ENCODE data around the gene GALR1. TPM values are rescaled to one million over a fixed set of nuclear protein-coding genes. Genes with fewer than 3 reads are reported as not detected.

GALR1 gene
- total RNA-seq = not detected in 2 replicates

GRCh38 chr18:77249569-77250500, at the start of gene GALR1:
TSS of gene GALR1 (plus strand) at chr18:77249848. CDS start at chr18:77250549, 701 bp downstream.
- H3K36me3 Mint-ChIP-seq (ENCODE audit: low read depth) = no peaks in the 10 kb centered on the region
- peak within 1 kb of the TSS; percentile 24 for H3K4me3 Mint-ChIP-seq (ENCODE audit: low read depth)
- H3K27me3 Mint-ChIP-seq (ENCODE audit: low read depth) = peaks cover 59% of the 10 kb centered on the region
- H3K27ac Mint-ChIP-seq = no peak within 1 kb of the TSS
- intact Hi-C loops (cut with micrococcal nuclease) = loop anchor here (10.0 kb wide), 1 partner anchor 1725 kb away; the partner anchor contains the start of gene SALL3
- H3K4me1 Mint-ChIP-seq (ENCODE audit: low read depth) = peaks cover 2% of the 10 kb centered on the region
- DNase-seq (ENCODE audit: low spot score) = no peak
- H3K9me3 Mint-ChIP-seq = peaks cover 8% of the 10 kb centered on the region

- H3K4me3 Mint-ChIP-seq (ENCODE audit: low read depth) = no peak overlapping the region
- H3K9me3 Mint-ChIP-seq = no peaks in the 10 kb centered on the region
- intact Hi-C loops (cut with micrococcal nuclease) = no loop called here
- H3K36me3 Mint-ChIP-seq (ENCODE audit: low read depth) = no peaks in the 10 kb centered on the region
- H3K27me3 Mint-ChIP-seq (ENCODE audit: low read depth) = peaks cover 4% of the 10 kb centered on the region
- H3K27ac Mint-ChIP-seq = no peak overlapping the region
- DNase-seq (ENCODE audit: low spot score) = no peak
- H3K4me1 Mint-ChIP-seq (ENCODE audit: low read depth) = peaks cover 14% of the 10 kb centered on the region
Observed at GRCh38 chr18:77201506-77201905, 48.1 kb upstream of the GALR1 start.

- no peak for DNase-seq (ENCODE audit: low spot score)
- Mint-ChIP-seq H3K9me3 (no peaks in the 10 kb centered on the region), H3K4me1 (ENCODE audit: low read depth) (peaks cover 14% of the 10 kb centered on the region), H3K27ac (no peak overlapping the region), H3K27me3 (ENCODE audit: low read depth) (peaks cover 4% of the 10 kb centered on the region), H3K4me3 (ENCODE audit: low read depth) (no peak overlapping the region), H3K36me3 (ENCODE audit: low read depth) (no peaks in the 10 kb centered on the region)
- intact Hi-C loops (cut with micrococcal nuclease) = no loop called here
Observed at GRCh38 chr18:77202329-77202728, 47.3 kb upstream of the GALR1 start.

GRCh38 chr18:77203071-77203470, 46.6 kb upstream of the GALR1 start:
- H3K27me3 Mint-ChIP-seq (ENCODE audit: low read depth) = peaks cover 4% of the 10 kb centered on the region
- H3K4me1 Mint-ChIP-seq (ENCODE audit: low read depth) = peaks cover 19% of the 10 kb centered on the region
- intact Hi-C loops (cut with micrococcal nuclease) = no loop called here
- H3K36me3 Mint-ChIP-seq (ENCODE audit: low read depth) = no peaks in the 10 kb centered on the region
- no peak overlapping the region for H3K4me3 Mint-ChIP-seq (ENCODE audit: low read depth)
- H3K27ac Mint-ChIP-seq = no peak overlapping the region
- no peak for DNase-seq (ENCODE audit: low spot score)
- H3K9me3 Mint-ChIP-seq = no peaks in the 10 kb centered on the region

GRCh38 chr18:77203851-77204250, 45.8 kb upstream of the GALR1 start:
- Mint-ChIP-seq H3K36me3 (ENCODE audit: low read depth) (no peaks in the 10 kb centered on the region), H3K27me3 (ENCODE audit: low read depth) (peaks cover 4% of the 10 kb centered on the region), H3K4me3 (ENCODE audit: low read depth) (no peak overlapping the region), H3K9me3 (no peaks in the 10 kb centered on the region), H3K27ac (no peak overlapping the region), H3K4me1 (ENCODE audit: low read depth) (peaks cover 25% of the 10 kb centered on the region)
- no peak for DNase-seq (ENCODE audit: low spot score)
- intact Hi-C loops (cut with micrococcal nuclease) = no loop called here

GRCh38 chr18:77205769-77206168, 43.9 kb upstream of the GALR1 start:
- H3K27me3 Mint-ChIP-seq (ENCODE audit: low read depth) = no peaks in the 10 kb centered on the region
- no peak overlapping the region for H3K27ac Mint-ChIP-seq
- H3K4me1 Mint-ChIP-seq (ENCODE audit: low read depth) = peaks cover 29% of the 10 kb centered on the region
- no peak overlapping the region for H3K4me3 Mint-ChIP-seq (ENCODE audit: low read depth)
- DNase-seq (ENCODE audit: low spot score) = no peak
- no peaks in the 10 kb centered on the region for H3K9me3 Mint-ChIP-seq
- intact Hi-C loops (cut with micrococcal nuclease) = loop anchor here (5.0 kb wide), 1 partner anchor 138 kb away; no protein-coding TSS in a partner anchor
- no peaks in the 10 kb centered on the region for H3K36me3 Mint-ChIP-seq (ENCODE audit: low read depth)

GRCh38 chr18:77206676-77207374, 42.8 kb upstream of the GALR1 start:
- Mint-ChIP-seq H3K9me3 (no peaks in the 10 kb centered on the region), H3K4me1 (ENCODE audit: low read depth) (peaks cover 38% of the 10 kb centered on the region), H3K27me3 (ENCODE audit: low read depth) (no peaks in the 10 kb centered on the region), H3K36me3 (ENCODE audit: low read depth) (no peaks in the 10 kb centered on the region), H3K4me3 (ENCODE audit: low read depth) (no peak overlapping the region), H3K27ac (no peak overlapping the region)
- DNase-seq (ENCODE audit: low spot score) = no peak
- intact Hi-C loops (cut with micrococcal nuclease) = loop anchor here (5.0 kb wide), 1 partner anchor 140 kb away; no protein-coding TSS in a partner anchor

- Mint-ChIP-seq H3K4me1 (ENCODE audit: low read depth) (peaks cover 39% of the 10 kb centered on the region), H3K4me3 (ENCODE audit: low read depth) (peak overlapping the region; percentile 39), H3K27me3 (ENCODE audit: low read depth) (no peaks in the 10 kb centered on the region), H3K27ac (peak overlapping the region; percentile 42), H3K9me3 (no peaks in the 10 kb centered on the region), H3K36me3 (ENCODE audit: low read depth) (no peaks in the 10 kb centered on the region)
- intact Hi-C loops (cut with micrococcal nuclease) = loop anchor here (5.0 kb wide), 1 partner anchor 140 kb away; no protein-coding TSS in a partner anchor
- DNase-seq (ENCODE audit: low spot score) = no peak
Observed at GRCh38 chr18:77207540-77207939, 42.1 kb upstream of the GALR1 start.

- H3K27ac Mint-ChIP-seq = peak overlapping the region; percentile 91
- peaks cover 41% of the 10 kb centered on the region for H3K4me1 Mint-ChIP-seq (ENCODE audit: low read depth)
- no peaks in the 10 kb centered on the region for H3K27me3 Mint-ChIP-seq (ENCODE audit: low read depth)
- peak overlapping the region; percentile 79 for H3K4me3 Mint-ChIP-seq (ENCODE audit: low read depth)
- intact Hi-C loops (cut with micrococcal nuclease) = loop anchor here (1.0 to 5.0 kb wide), 3 partner anchors 75 to 142 kb away; no protein-coding TSS in a partner anchor
- no peak for DNase-seq (ENCODE audit: low spot score)
- no peaks in the 10 kb centered on the region for H3K36me3 Mint-ChIP-seq (ENCODE audit: low read depth)
- no peaks in the 10 kb centered on the region for H3K9me3 Mint-ChIP-seq
Observed at GRCh38 chr18:77208964-77209363, 40.7 kb upstream of the GALR1 start.

- Mint-ChIP-seq H3K27ac (peak overlapping the region; percentile 79), H3K36me3 (ENCODE audit: low read depth) (no peaks in the 10 kb centered on the region)
Observed at GRCh38 chr18:77209587-77209986, 40.1 kb upstream of the GALR1 start.

GRCh38 chr18:77210249-77210648, 39.4 kb upstream of the GALR1 start:
- intact Hi-C loops (cut with micrococcal nuclease) = loop anchor here (5.0 kb wide), 1 partner anchor 153 kb away; no protein-coding TSS in a partner anchor
- H3K27me3 Mint-ChIP-seq (ENCODE audit: low read depth) = peaks cover 2% of the 10 kb centered on the region
- no peaks in the 10 kb centered on the region for H3K9me3 Mint-ChIP-seq
- H3K36me3 Mint-ChIP-seq (ENCODE audit: low read depth) = no peaks in the 10 kb centered on the region
- H3K27ac Mint-ChIP-seq = no peak overlapping the region
- H3K4me1 Mint-ChIP-seq (ENCODE audit: low read depth) = peaks cover 41% of the 10 kb centered on the region
- no peak for DNase-seq (ENCODE audit: low spot score)
- no peak overlapping the region for H3K4me3 Mint-ChIP-seq (ENCODE audit: low read depth)

More at GRCh38 chr18:77209587-77209986, 40.1 kb upstream of the GALR1 start:
- Mint-ChIP-seq H3K4me1 (ENCODE audit: low read depth) (peaks cover 41% of the 10 kb centered on the region), H3K9me3 (no peaks in the 10 kb centered on the region), H3K27me3 (ENCODE audit: low read depth) (peaks cover 2% of the 10 kb centered on the region), H3K4me3 (ENCODE audit: low read depth) (peak overlapping the region; percentile 79)
- DNase-seq (ENCODE audit: low spot score) = no peak
- intact Hi-C loops (cut with micrococcal nuclease) = loop anchor here (1.0 to 5.0 kb wide), 3 partner anchors 75 to 142 kb away; no protein-coding TSS in a partner anchor

GRCh38 chr18:77218642-77219041, 31.0 kb upstream of the GALR1 start:
- H3K4me1 Mint-ChIP-seq (ENCODE audit: low read depth) = peaks cover under 1% of the 10 kb centered on the region
- H3K4me3 Mint-ChIP-seq (ENCODE audit: low read depth) = no peak overlapping the region
- no peak for DNase-seq (ENCODE audit: low spot score)
- no peak overlapping the region for H3K27ac Mint-ChIP-seq
- no peaks in the 10 kb centered on the region for H3K9me3 Mint-ChIP-seq
- intact Hi-C loops (cut with micrococcal nuclease) = no loop called here
- H3K36me3 Mint-ChIP-seq (ENCODE audit: low read depth) = no peaks in the 10 kb centered on the region
- H3K27me3 Mint-ChIP-seq (ENCODE audit: low read depth) = peaks cover 8% of the 10 kb centered on the region
